ENCODE results near the gene PCDH10.

PCDH10 gene

GRCh38 chr4:133148690-133149363 is at the start of gene PCDH10:
TSS of gene PCDH10 (plus strand) at chr4:133149294. CDS start at chr4:133150141, 847 bp downstream.
- peaks cover 57% of the 10 kb centered on the region for H3K27me3 Mint-ChIP-seq
- no peak within 1 kb of the TSS for H3K27ac Mint-ChIP-seq
- H3K9me3 Mint-ChIP-seq (ENCODE audit: low read depth), result no peaks in the 10 kb centered on the region

GRCh38 chr4:133102043-133102442 is 47.1 kb upstream of the PCDH10 start:
- no peaks in the 10 kb centered on the region for H3K4me1 Mint-ChIP-seq (ENCODE audit: low read depth)
- H3K9me3 Mint-ChIP-seq (ENCODE audit: low read depth), result peaks cover 4% of the 10 kb centered on the region
- H3K36me3 Mint-ChIP-seq, result no peaks in the 10 kb centered on the region
- no peak overlapping the region for H3K27ac Mint-ChIP-seq
- no peak overlapping the region for H3K4me3 Mint-ChIP-seq
- H3K27me3 Mint-ChIP-seq, result no peaks in the 10 kb centered on the region

More at GRCh38 chr4:133148690-133149363, at the start of gene PCDH10:
- peaks cover 25% of the 10 kb centered on the region for H3K4me1 Mint-ChIP-seq (ENCODE audit: low read depth)
- peak within 1 kb of the TSS; percentile 75 for H3K4me3 Mint-ChIP-seq
- H3K36me3 Mint-ChIP-seq, result no peaks in the 10 kb centered on the region

GRCh38 chr4:133102612-133103409 is 46.3 kb upstream of the PCDH10 start:
- H3K27me3 Mint-ChIP-seq, result no peaks in the 10 kb centered on the region
- no peaks in the 10 kb centered on the region for H3K36me3 Mint-ChIP-seq
- no peak overlapping the region for H3K27ac Mint-ChIP-seq
- H3K4me1 Mint-ChIP-seq (ENCODE audit: low read depth), result no peaks in the 10 kb centered on the region
- H3K4me3 Mint-ChIP-seq, result no peak overlapping the region
- peaks cover 4% of the 10 kb centered on the region for H3K9me3 Mint-ChIP-seq (ENCODE audit: low read depth)

GRCh38 chr4:133112641-133113040 is 36.5 kb upstream of the PCDH10 start:
- H3K4me1 Mint-ChIP-seq (ENCODE audit: low read depth), result no peaks in the 10 kb centered on the region
- H3K4me3 Mint-ChIP-seq, result no peak overlapping the region
- no peak overlapping the region for H3K27ac Mint-ChIP-seq

GRCh38 chr4:133124746-133125145 is 24.3 kb upstream of the PCDH10 start:
- no peak overlapping the region for H3K4me3 Mint-ChIP-seq
- H3K4me1 Mint-ChIP-seq (ENCODE audit: low read depth), result no peaks in the 10 kb centered on the region
- H3K36me3 Mint-ChIP-seq, result no peaks in the 10 kb centered on the region
- H3K27ac Mint-ChIP-seq, result no peak overlapping the region
- H3K27me3 Mint-ChIP-seq, result no peaks in the 10 kb centered on the region
- peaks cover 20% of the 10 kb centered on the region for H3K9me3 Mint-ChIP-seq (ENCODE audit: low read depth)

More at GRCh38 chr4:133112641-133113040, 36.5 kb upstream of the PCDH10 start:
- H3K36me3 Mint-ChIP-seq, result no peaks in the 10 kb centered on the region
- peaks cover 4% of the 10 kb centered on the region for H3K9me3 Mint-ChIP-seq (ENCODE audit: low read depth)
- H3K27me3 Mint-ChIP-seq, result no peaks in the 10 kb centered on the region

GRCh38 chr4:133127500-133127899 is 21.6 kb upstream of the PCDH10 start:
- H3K4me3 Mint-ChIP-seq, result no peak overlapping the region
- H3K9me3 Mint-ChIP-seq (ENCODE audit: low read depth), result peaks cover 20% of the 10 kb centered on the region

GRCh38 chr4:133129237-133129636 is 19.9 kb upstream of the PCDH10 start:
- no peak overlapping the region for H3K27ac Mint-ChIP-seq
- H3K4me1 Mint-ChIP-seq (ENCODE audit: low read depth), result no peaks in the 10 kb centered on the region

More at GRCh38 chr4:133127500-133127899, 21.6 kb upstream of the PCDH10 start:
- Mint-ChIP-seq H3K4me1 (ENCODE audit: low read depth) (no peaks in the 10 kb centered on the region), H3K27me3 (no peaks in the 10 kb centered on the region), H3K36me3 (no peaks in the 10 kb centered on the region), H3K27ac (no peak overlapping the region)

GRCh38 chr4:133130171-133130570 is 18.9 kb upstream of the PCDH10 start:
- peaks cover 22% of the 10 kb centered on the region for H3K9me3 Mint-ChIP-seq (ENCODE audit: low read depth)
- no peak overlapping the region for H3K4me3 Mint-ChIP-seq
- no peaks in the 10 kb centered on the region for H3K27me3 Mint-ChIP-seq
- no peak overlapping the region for H3K27ac Mint-ChIP-seq
- H3K4me1 Mint-ChIP-seq (ENCODE audit: low read depth), result no peaks in the 10 kb centered on the region
- H3K36me3 Mint-ChIP-seq, result no peaks in the 10 kb centered on the region

More at GRCh38 chr4:133129237-133129636, 19.9 kb upstream of the PCDH10 start:
- Mint-ChIP-seq H3K9me3 (ENCODE audit: low read depth) (peaks cover 19% of the 10 kb centered on the region), H3K36me3 (no peaks in the 10 kb centered on the region), H3K4me3 (no peak overlapping the region), H3K27me3 (no peaks in the 10 kb centered on the region)

- Mint-ChIP-seq H3K9me3 (ENCODE audit: low read depth) (peaks cover 19% of the 10 kb centered on the region), H3K27ac (no peak overlapping the region), H3K36me3 (no peaks in the 10 kb centered on the region), H3K4me3 (no peak overlapping the region), H3K27me3 (no peaks in the 10 kb centered on the region), H3K4me1 (ENCODE audit: low read depth) (no peaks in the 10 kb centered on the region)
Measured at GRCh38 chr4:133131829-133132460, 17.1 kb upstream of the PCDH10 start.

- Mint-ChIP-seq H3K36me3 (no peaks in the 10 kb centered on the region), H3K4me1 (ENCODE audit: low read depth) (no peaks in the 10 kb centered on the region), H3K27me3 (no peaks in the 10 kb centered on the region), H3K9me3 (ENCODE audit: low read depth) (peaks cover 7% of the 10 kb centered on the region), H3K4me3 (no peak overlapping the region), H3K27ac (no peak overlapping the region)
Measured at GRCh38 chr4:133136833-133137232, 12.3 kb upstream of the PCDH10 start.

GRCh38 chr4:133137571-133137970 is 11.5 kb upstream of the PCDH10 start:
- no peaks in the 10 kb centered on the region for H3K27me3 Mint-ChIP-seq
- H3K4me3 Mint-ChIP-seq, result no peak overlapping the region
- no peak overlapping the region for H3K27ac Mint-ChIP-seq
- no peaks in the 10 kb centered on the region for H3K4me1 Mint-ChIP-seq (ENCODE audit: low read depth)
- no peaks in the 10 kb centered on the region for H3K36me3 Mint-ChIP-seq
- peaks cover 7% of the 10 kb centered on the region for H3K9me3 Mint-ChIP-seq (ENCODE audit: low read depth)

GRCh38 chr4:133143775-133144430 is 5.2 kb upstream of the PCDH10 start:
- peaks cover 26% of the 10 kb centered on the region for H3K27me3 Mint-ChIP-seq
- no peak overlapping the region for H3K4me3 Mint-ChIP-seq
- H3K4me1 Mint-ChIP-seq (ENCODE audit: low read depth), result peaks cover 11% of the 10 kb centered on the region
- H3K36me3 Mint-ChIP-seq, result no peaks in the 10 kb centered on the region
- H3K9me3 Mint-ChIP-seq (ENCODE audit: low read depth), result no peaks in the 10 kb centered on the region
- H3K27ac Mint-ChIP-seq, result no peak overlapping the region

GRCh38 chr4:133145241-133145640 is 3.9 kb upstream of the PCDH10 start:
- no peaks in the 10 kb centered on the region for H3K36me3 Mint-ChIP-seq
- H3K27me3 Mint-ChIP-seq, result peaks cover 40% of the 10 kb centered on the region
- no peak overlapping the region for H3K4me3 Mint-ChIP-seq
- H3K4me1 Mint-ChIP-seq (ENCODE audit: low read depth), result peaks cover 24% of the 10 kb centered on the region
- H3K27ac Mint-ChIP-seq, result no peak overlapping the region
- no peaks in the 10 kb centered on the region for H3K9me3 Mint-ChIP-seq (ENCODE audit: low read depth)

GRCh38 chr4:133145758-133146573 is 3.1 kb upstream of the PCDH10 start:
- H3K27me3 Mint-ChIP-seq, result peaks cover 41% of the 10 kb centered on the region
- H3K4me1 Mint-ChIP-seq (ENCODE audit: low read depth), result peaks cover 24% of the 10 kb centered on the region
- H3K4me3 Mint-ChIP-seq, result no peak overlapping the region
- H3K27ac Mint-ChIP-seq, result no peak overlapping the region
- no peaks in the 10 kb centered on the region for H3K9me3 Mint-ChIP-seq (ENCODE audit: low read depth)
- no peaks in the 10 kb centered on the region for H3K36me3 Mint-ChIP-seq

Measured in activated naive CD8-positive, alpha-beta T cell (primary cell).